HG02870 (cell line): Measurements from ENCODE around the gene NEBL.

ENCODE experiments used
- ATAC-seq: cut with Tn5 transposase; IDR thresholded peaks from one replicate; pipeline ENCODE4 v1.9.1; 2021; ENCODE audit warnings: mild to moderate bottlenecking, moderate library complexity; ENCODE audit not compliant: unreplicated experiment

Gene NEBL

DNA sequence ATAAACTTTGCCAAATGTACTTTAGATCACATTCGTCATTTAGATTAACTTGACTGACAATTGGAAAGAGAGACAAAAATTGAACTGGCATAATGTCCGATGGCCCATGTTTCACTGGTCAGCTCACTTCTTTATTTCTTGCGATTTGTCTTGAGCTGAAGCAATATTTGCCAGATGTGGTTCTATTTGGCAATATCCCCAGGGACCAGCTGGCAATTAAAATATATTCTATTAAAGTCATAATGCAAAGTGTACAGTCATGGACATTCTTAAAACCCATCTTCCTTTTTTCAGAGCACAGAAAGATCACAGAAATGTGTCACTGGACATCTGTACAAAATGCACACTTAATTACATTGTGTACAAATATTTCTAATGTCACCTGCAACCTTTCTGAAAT lies 26.3 kb downstream of the NEBL start:
- ATAC-seq: no peak

DNA sequence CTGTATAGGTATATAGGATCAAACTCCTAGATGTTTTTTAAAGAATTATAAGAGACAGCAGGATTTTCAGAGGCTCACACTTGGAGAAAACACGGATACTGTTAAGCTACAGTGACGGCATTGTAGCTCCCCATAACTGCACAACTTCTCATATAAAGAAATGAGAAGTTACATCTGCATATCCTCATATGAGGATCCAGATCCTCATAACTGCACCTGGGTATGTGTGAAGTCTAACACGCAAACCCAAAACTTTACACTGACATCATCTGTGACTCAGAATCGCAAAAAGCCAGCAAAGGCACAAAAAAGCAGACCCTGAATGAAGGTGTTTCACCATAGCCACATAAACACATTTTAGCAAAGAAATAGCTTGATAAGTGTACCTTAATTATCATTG lies 34.1 kb downstream of the NEBL start:
- no peak for ATAC-seq

DNA sequence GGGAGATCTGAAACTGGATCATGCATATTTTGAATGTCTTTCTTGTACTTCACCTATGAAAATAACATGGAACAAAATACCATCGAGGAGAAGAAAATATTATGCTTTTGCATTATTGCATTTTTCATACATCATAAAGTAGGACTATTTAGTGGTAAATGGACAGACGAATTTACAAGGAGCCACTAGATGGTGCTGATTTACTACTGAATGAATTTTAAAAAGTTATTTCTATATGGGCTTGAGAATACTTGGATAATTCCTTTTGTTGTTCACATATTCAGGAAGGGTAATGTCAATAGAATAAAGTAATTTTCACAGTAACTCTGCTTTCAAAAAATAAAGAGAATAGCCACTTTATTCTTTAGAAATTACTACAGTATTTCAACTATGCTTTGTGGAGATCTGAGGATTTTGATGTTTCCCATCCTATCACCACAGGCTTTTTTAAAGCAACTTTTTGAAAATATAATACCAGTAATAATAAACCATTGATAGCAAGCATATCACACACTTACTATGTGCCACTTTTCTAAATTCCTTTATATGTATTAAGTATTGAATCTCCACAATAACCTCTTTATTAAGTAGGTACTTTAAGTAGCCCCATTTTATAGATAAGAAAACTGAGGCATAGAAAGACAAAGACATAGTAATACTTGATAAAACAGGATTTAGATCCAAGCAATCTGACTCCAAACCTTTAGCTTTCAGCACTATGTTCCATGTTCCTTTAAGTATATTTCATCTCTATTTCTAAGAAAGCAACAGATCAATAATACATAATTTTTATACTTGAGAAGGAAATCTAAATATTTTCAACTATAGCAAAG lies 38.6 kb downstream of the NEBL start:
- ATAC-seq: peak; percentile 55

DNA sequence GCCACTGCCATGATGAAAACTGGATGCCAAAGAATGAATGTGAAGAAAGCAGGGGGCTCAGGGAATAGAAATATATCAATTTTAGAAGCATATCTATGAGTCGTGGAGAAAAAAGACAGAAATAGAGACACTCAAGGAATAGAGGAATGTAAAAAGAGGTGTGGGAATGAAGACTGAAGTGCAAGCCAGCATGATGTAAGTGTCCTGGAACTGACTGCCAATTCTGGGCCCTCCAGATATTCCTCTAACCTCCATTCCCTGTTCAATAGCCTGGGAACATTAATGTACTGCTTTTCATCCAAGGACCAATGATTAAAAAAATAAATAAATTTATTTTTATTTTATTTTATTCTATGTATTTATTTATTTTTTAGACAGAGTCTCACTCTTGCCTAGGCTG lies 40.6 kb downstream of the NEBL start:
- no peak for ATAC-seq

DNA sequence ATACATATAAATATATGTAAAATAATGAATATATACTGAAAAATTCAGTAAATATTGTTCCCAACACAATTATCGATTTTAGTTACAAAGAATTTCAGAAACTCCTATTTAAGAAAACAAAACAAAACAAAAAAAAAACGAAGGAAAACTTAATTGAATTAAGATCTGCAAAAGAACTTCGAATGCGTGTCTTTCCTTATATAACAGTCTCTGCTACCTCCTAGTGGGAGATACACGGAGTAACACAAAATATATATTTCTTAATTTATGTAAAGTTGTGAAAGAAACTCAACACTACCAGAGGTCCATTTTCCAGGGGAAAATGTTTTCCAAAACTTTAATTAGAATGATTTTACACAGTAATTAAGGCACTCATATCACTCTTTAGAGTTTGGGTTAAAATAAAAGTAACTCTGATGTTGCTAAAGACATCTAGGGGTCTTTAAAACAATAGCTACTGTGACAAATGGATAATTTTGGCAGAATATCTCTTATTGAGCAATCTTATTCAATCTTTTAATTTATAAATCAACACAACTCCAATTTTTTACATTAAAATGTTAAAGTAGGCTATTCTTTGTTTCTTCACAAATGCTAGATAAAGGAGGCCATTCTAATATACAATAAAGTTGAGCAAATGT lies 41.6 kb downstream of the NEBL start:
- no peak for ATAC-seq

DNA sequence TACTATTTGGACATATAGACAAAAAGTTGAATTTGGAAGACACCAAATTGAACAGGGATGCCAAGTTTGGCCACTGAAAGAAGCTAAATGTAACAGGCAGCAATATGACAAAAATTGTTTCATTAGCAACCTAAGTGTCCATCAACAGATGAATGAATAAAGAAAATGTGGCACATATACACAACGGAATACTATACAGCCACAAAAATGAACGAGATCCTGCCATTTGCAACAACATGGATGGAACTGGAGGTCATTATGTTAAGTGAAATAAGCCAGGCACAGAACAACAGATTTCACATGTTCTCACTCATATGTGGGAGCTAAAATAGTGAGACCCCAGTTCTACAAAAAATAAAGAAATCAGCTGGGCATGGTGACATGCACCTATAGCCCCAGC lies 43.8 kb downstream of the NEBL start:
- ATAC-seq: no peak

DNA sequence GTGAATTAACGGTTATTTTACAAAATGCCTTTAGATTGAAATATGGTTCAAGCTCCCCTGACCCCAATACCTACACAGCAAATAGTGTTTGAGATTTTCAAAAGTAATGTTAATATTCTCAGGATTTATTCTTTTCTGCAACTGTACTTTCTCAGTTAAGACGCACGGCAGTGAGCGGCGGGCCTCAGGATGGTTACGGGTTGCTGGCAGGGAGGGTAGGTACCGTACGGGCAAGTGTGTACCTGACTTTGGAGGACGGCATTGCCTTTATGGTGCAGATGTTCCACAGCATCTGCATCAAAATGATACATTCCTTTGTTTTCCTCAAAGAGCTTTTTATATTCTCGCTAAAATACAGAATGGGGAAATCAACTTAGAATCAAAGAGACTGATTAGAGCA lies 44.8 kb downstream of the NEBL start:
- ATAC-seq: no peak

DNA sequence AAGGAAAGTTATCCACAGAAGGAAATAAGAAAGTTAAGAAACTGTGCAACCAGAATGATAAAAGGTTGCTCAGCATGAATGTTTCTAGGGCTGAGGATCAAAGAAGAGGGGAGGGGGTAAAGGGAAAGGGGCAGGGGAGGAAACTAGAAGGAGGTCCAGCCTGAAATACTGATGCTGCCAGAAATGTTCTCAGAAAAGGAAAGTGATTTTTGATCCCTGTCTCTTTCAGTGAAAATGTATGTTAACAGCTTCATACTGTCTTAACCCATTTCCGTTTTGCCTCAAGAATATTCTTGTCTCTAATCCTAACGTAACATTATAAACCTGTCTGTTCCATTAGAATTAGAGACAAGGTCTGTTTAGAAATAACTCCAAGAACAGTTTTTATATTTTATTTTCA lies 49.6 kb downstream of the NEBL start:
- ATAC-seq: no peak

DNA sequence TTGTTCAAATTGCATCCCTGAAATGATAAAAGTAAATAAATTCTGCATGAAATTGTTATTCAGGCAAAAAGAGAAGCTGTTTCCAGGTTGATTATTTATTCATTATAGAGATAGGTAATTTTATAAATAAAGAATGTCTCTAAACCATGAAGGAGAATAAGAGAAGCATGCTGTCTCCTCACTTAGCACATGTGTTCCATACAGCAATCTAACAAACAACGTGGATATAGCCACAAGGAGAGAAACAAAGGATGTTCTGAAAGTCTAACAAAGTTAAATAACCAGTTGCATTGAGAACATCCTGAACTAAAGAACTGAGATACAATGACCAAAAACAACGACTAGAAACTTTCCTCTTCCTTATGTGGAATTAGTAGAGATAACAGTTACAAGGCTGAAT lies 50.8 kb downstream of the NEBL start:
- ATAC-seq: no peak

DNA sequence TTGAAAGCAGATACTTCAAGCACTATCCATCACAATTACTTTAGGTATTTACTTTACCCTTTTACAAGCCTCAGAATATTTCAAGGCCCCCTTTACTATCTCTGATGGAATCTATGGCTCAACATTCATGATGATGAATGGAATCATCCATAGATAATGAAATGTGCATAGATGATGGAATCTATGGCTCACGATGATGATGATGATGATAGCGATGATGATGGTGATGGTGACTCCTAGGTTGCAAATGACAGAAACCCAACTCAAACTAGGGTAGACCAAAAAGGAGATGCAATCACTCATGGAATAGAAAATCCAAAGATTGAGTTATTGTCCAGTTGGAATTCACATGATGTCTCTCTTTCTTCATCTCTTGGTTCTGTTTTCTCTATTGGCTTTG lies 55.7 kb downstream of the NEBL start:
- no peak for ATAC-seq

DNA sequence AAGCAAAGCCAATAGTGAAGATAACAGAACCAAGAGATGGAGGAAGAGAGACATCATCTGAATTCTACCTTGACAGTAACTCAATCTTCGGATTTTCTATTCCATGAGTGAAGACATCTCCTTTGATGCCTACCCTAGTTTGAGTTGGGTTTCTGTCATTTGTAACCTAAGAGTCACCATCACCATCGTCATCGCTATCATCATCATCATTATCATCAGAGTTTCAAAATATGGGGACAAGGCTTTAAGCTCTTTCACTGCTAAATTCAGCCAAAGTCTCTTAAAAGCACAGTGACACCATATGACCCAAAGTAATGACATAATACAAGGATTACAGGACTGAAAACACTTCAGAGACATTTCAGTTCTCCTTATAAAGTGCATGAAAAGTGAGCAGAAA lies 57.2 kb downstream of the NEBL start:
- ATAC-seq: no peak

DNA sequence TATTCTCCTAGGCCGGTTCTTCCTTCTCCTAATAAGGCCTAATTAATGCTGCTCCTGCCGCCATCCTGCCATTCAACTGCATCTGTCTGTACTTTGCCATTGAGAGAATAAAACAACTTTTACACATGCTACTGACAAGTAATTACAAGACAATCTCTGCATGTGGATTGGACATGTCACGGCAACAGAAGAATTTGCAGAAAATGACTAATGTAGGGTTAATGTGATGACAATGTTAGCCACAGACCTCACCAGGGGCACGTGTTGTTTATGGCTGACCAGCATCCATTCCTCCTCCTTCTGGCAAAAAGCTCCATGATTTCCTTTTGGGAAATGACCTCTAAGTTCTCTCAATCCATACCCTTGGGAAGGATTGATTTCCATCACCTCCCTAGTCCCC lies 58.0 kb downstream of the NEBL start:
- ATAC-seq: no peak

DNA sequence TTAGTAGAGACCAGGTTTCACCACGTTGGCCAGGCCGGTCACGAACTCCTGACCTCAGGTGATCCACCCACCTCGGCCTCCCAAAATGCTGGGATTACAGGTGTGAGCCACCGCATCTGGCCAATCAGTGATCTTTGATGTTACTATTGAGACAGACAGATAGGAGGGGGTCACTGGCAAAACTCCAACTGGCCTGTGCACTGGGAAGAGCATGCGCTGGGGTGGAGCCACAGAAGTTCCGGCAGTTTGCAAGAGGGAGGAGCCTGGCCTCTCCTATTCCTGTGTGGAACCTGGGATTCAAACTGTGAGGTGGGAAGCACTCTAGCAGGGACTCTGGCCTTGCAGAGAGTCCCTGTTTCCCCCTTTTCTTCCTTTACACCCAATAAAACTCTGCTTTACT lies 60.7 kb downstream of the NEBL start:
- ATAC-seq: no peak

DNA sequence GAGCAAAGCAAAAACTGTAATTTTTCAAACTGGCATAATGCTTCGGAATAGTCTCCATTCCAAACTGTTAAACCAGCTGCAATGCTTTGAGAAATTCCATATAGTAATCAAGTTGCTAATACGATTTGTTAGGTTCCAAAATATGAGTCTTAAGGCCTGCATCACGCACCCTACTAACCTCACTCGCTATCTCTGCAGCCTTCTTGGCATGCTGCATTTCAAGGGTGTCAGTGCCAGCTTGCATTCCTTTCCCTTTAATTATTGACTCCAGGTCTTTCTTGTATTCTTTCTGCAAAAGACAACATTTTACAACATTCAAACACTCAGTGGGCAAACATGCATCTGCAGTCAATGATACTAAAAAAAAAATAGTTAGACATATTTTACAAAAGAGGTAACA lies 61.8 kb downstream of the NEBL start:
- no peak for ATAC-seq

DNA sequence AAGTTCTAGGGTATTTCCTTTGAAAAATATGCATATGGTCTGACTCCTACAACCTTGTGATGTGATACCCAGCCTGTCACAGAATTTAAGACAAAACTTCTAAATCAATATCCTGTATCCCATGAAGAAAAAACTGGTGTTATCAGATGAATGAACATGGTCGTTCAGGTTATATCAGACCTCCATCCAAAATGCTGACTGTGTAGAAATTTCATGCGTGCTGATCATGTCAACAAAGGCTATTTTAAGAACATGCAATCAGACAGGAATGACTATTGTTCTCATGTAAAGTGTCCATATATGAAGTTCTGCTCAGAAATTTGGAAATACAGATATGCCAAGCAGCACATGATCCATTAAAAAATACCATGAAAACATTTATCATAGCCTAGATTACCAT lies 62.3 kb downstream of the NEBL start:
- no peak for ATAC-seq

DNA sequence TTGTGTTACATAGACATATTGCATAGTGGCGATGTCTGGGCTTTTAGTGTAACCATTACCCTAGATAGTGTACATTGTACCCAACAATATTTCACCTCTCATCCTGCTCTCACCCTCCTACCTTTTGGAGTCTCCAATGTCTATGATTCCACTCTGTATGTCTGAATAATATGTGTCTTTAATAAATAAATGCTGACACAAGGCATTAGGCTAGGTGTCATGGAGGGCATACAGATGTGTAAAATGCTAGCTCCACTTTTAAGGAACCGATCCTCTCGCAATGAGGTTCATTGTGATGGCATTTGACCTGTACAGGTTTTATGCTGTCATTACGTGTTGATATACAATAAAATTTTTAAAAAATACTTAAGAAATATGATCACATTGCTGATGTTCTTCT lies 74.3 kb downstream of the NEBL start:
- no peak for ATAC-seq

DNA sequence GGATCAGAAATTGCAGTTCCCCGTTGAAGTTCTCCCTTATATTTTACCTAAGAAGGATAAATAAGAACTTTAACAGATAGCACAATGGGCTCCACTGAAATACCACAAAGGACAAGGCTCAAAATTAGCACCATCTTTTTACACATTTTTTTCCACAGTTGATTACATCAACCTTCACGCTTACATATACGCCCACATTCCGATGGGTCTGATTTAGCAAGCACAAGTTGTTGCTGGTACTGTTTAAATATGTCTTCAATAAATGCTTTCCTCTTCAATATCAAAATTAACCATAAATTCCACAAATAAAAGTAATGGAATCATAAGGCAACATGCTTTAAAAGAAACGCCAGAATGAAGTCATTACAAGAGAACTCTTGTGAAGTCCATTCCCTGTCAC lies 79.5 kb downstream of the NEBL start:
- ATAC-seq: no peak

DNA sequence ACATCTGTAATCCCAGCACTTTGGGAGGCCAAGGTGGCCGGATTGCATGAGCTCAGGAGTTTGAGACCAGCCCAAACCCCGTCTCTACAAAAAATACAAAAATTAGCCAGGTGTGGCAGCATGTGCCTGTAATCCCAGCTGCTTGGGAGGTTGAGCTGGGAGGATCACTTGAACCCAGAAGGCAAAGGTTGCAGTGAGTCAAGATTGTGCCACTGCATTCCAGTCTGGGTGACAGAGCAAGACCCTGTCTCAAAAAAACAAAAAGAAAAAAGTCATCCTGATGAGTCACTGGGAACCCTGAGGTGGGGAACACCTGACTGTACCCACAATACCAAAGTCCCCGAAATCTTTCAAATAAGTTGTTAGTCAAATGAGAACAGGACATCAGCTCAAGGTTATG lies 80.0 kb downstream of the NEBL start:
- no peak for ATAC-seq

DNA sequence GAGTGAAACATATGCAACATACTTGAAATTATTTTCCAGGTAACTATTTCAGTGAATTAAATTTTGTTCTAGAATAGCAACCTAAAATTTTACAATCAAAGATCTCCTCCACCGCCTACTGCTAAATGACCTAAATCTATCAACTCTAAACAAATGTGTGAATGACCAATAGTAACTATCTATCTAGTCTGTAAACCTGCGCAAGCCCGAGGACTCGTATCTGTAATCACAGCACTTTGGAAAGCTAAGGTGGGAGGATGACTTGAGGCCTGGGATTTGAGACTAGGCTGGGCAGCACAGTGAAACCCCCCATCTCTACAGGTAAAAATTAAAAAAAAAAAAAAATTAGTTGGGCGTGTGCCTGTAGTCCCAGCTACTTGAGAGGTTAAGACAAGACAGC lies 83.0 kb downstream of the NEBL start:
- ATAC-seq: no peak

DNA sequence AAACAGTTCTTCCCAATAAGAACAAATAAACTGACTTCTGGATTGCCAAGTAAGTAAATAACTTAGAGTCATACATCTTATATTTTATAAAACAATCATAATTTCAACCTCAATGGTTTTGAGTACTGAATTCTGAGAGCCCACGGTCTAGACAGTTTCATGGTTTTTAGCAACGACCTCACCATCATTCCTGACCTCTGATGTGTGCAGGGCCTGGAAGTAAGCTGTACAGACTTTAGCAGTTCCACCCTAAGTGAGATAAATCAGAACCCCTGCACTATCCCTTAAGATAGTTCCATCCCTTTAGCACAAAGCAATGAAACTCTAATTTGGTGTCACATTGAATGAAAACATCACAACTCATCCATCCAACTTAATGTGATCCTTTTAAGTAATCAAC lies 86.0 kb downstream of the NEBL start:
- ATAC-seq: no peak

DNA sequence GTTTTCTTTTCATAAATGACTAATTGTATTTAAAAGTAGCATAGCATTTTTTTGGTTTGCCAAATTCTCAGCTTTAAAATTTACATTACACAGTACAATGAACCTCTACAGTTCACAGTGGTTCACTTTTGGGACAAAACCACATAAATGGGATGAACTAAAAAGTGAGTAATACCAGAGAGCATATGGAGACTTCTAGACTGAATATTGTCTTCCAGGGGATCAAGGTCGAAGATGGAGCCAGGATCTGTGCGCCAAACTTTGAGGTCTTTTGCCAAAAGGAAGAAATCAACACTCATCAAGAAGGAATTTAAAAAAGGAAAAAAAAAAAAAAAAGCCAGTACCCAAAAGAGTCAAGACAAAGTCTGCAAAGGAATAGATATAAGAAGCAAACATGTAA lies 87.5 kb downstream of the NEBL start:
- no peak for ATAC-seq

DNA sequence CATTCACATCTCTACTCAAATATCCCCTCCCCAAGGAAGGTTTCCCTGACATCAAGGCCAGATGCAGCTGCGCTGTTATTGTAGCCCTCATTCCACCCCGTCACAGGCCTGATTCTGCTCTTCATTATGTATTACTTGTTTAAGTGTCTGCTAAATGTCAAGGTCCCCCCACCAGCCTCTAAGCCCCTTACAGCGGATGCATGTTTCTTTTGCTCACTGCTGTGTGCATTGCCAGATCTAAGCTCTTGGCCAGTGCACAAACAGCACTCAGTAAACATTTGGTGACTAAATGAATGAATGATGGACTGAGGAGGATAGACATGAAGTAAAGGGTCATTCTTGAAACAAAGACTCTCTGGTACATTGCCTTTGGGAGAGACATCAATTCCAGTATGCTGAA lies 90.6 kb downstream of the NEBL start:
- ATAC-seq: no peak

DNA sequence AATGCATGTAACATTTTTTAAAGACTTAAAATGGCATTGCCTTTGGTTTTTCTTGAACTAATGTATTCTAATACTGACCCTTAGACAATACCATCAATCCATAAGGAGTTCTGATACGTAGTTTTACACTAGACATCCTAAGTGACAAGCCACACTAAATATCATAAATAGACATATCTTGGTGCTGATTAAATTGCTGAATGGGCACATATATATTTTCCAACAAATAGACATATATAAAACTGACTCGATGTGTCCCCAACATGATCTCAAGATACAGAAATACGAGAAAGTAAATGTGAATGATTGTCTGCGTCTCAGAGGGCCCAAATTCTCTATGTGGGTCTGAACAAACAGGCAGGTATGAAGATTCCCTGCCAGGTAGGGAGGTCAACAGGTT lies 99.8 kb downstream of the NEBL start:
- no peak for ATAC-seq
